Measurements from ENCODE around the gene HOXB5.

HOXB5 gene

DNA sequence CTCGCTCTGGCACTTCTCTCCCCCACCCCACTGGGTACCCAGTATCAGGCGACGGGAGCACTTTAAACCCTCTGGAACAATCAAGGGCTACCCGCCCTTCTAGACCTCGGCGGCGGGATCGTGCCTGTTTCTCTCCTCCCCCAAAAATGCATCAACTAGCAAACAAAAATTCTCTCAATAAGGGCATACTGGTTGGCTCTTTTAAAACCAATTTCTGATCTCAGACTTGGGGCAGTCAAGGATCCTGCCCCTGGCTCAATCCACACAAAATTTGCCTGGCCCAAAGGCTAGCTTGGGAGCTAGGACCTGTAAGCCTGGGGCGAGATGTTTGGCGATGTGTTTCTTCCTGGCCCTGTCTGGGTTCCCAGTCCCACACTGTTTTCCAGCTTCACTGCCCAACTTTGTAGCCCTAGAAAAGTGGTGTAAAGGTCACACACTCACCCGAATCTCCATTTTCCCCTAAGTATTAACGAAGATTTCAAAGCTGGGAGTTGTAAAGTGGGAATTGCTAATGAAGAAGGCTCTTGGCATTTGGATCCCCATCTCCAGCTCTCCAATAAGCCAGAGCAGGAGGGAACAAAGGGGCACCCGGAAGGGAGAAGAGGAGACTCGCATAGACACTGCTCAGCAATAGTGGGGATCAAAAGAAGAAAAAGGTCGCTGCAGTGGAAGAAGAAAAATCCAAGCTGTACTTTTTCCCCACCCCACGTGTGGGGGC lies 34.3 kb downstream of the HOXB5 start:
- ATAC-seq, result no peak
- TF ChIP-seq, protein P1, sequence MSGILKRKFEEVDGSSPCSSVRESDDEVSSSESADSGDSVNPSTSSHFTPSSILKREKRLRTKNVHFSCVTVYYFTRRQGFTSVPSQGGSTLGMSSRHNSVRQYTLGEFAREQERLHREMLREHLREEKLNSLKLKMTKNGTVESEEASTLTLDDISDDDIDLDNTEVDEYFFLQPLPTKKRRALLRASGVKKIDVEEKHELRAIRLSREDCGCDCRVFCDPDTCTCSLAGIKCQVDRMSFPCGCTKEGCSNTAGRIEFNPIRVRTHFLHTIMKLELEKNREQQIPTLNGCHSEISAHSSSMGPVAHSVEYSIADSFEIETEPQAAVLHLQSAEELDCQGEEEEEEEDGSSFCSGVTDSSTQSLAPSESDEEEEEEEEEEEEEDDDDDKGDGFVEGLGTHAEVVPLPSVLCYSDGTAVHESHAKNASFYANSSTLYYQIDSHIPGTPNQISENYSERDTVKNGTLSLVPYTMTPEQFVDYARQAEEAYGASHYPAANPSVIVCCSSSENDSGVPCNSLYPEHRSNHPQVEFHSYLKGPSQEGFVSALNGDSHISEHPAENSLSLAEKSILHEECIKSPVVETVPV (CRISPR knock-in tag; IDR thresholded peaks at IDR 0.05), result no peak
- TF ChIP-seq ZNF565 (CRISPR knock-in tag; conservative IDR thresholded peaks at IDR 0.05; ENCODE audit: low read depth) (no peak), ISL1 (CRISPR knock-in tag; IDR thresholded peaks at IDR 0.05) (no peak), ARNTL (CRISPR knock-in tag; IDR thresholded peaks at IDR 0.05; ENCODE audit: borderline replicate concordance, low read depth) (no peak), PPARA (CRISPR knock-in tag; IDR thresholded peaks at IDR 0.05; ENCODE audit: borderline replicate concordance) (no peak), ZNF8 (CRISPR knock-in tag; IDR thresholded peaks at IDR 0.05) (no peak)

DNA sequence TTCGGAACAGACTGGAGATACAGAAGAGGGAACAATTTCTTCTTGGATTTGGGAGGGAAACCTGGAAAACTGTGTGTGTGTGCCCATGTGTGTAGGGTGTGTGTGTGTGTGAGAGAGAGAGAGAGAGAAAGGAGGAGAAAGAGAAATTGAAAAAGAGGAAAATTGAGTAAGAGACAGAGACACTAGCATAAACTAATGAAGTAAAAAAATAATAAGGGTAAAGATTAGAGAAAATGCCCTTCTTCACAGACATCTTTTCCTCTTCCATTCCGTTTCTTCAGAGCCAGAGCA lies 34.8 kb downstream of the HOXB5 start:
- no peak for TF ChIP-seq ZFP3 (CRISPR knock-in tag; IDR thresholded peaks at IDR 0.05)
- TF ChIP-seq RARB (CRISPR knock-in tag; IDR thresholded peaks at IDR 0.05), result no peak
- TF ChIP-seq, protein P2, sequence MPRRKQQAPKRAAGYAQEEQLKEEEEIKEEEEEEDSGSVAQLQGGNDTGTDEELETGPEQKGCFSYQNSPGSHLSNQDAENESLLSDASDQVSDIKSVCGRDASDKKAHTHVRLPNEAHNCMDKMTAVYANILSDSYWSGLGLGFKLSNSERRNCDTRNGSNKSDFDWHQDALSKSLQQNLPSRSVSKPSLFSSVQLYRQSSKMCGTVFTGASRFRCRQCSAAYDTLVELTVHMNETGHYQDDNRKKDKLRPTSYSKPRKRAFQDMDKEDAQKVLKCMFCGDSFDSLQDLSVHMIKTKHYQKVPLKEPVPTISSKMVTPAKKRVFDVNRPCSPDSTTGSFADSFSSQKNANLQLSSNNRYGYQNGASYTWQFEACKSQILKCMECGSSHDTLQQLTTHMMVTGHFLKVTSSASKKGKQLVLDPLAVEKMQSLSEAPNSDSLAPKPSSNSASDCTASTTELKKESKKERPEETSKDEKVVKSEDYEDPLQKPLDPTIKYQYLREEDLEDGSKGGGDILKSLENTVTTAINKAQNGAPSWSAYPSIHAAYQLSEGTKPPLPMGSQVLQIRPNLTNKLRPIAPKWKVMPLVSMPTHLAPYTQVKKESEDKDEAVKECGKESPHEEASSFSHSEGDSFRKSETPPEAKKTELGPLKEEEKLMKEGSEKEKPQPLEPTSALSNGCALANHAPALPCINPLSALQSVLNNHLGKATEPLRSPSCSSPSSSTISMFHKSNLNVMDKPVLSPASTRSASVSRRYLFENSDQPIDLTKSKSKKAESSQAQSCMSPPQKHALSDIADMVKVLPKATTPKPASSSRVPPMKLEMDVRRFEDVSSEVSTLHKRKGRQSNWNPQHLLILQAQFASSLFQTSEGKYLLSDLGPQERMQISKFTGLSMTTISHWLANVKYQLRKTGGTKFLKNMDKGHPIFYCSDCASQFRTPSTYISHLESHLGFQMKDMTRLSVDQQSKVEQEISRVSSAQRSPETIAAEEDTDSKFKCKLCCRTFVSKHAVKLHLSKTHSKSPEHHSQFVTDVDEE (CRISPR knock-in tag; IDR thresholded peaks at IDR 0.05), result no peak
- no peak for TF ChIP-seq ZC3H10 (CRISPR knock-in tag; IDR thresholded peaks at IDR 0.05)
- TF ChIP-seq TCF4 (CRISPR knock-in tag; IDR thresholded peaks at IDR 0.05; ENCODE audit: borderline replicate concordance), result no peak
- no peak for TF ChIP-seq GLIS3 (CRISPR knock-in tag; IDR thresholded peaks at IDR 0.05)
- ATAC-seq, result no peak

DNA sequence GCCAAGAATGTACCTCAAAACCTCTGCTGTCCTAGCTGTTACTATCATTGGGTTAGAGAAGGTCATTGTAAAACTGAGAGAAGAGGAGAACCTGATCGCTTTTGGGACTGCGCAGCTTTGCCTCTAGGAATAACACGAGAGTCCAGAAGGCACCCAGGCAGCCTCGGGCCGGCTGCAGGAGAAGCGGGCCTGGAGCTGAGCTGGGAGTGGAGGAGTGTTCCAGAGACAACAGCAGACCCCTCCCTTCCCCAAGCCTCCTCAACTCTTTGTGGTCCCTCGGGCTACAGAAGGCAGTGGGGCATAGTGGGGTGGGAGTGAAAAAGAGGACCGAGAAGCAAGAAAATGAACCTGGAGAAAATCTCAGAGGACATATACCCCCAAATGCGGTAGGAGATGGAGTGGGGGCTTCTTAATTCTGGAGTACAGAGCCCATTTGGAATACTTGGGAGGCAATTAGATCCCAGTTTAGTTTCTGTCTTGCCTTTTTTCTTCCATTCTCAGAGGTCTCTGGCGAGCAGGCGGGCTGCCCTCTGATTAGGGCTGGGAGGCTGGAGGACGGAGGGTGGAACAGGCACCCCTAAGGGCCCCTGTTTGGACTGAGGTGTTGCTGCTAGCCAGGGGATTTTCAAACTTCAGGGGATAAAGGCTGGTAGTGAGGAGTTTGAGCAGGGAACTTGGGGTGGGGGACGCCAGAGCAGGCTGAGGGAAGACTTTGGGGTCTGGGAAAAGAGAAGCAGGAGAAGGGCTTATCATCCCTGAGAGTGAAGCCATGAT lies 35.3 kb downstream of the HOXB5 start:
- TF ChIP-seq PPARA (CRISPR knock-in tag; IDR thresholded peaks at IDR 0.05; ENCODE audit: borderline replicate concordance) (no peak), TOX (CRISPR knock-in tag; IDR thresholded peaks at IDR 0.05; ENCODE audit: borderline replicate concordance) (no peak), ZNF70 (CRISPR knock-in tag; IDR thresholded peaks at IDR 0.05) (no peak), SNAI2 (CRISPR knock-in tag; IDR thresholded peaks at IDR 0.05) (no peak), TCF4 (CRISPR knock-in tag; IDR thresholded peaks at IDR 0.05; ENCODE audit: borderline replicate concordance) (no peak), ESRRG (CRISPR knock-in tag; IDR thresholded peaks at IDR 0.05) (no peak), ZFP3 (CRISPR knock-in tag; IDR thresholded peaks at IDR 0.05) (no peak), ZNF565 (CRISPR knock-in tag; conservative IDR thresholded peaks at IDR 0.05; ENCODE audit: low read depth) (no peak), ZFP30 (CRISPR knock-in tag; IDR thresholded peaks at IDR 0.05) (no peak), ISL1 (CRISPR knock-in tag; IDR thresholded peaks at IDR 0.05) (no peak)
- TF ChIP-seq, protein P2 (CRISPR knock-in tag; IDR thresholded peaks at IDR 0.05), result no peak
- TF ChIP-seq, protein P3, sequence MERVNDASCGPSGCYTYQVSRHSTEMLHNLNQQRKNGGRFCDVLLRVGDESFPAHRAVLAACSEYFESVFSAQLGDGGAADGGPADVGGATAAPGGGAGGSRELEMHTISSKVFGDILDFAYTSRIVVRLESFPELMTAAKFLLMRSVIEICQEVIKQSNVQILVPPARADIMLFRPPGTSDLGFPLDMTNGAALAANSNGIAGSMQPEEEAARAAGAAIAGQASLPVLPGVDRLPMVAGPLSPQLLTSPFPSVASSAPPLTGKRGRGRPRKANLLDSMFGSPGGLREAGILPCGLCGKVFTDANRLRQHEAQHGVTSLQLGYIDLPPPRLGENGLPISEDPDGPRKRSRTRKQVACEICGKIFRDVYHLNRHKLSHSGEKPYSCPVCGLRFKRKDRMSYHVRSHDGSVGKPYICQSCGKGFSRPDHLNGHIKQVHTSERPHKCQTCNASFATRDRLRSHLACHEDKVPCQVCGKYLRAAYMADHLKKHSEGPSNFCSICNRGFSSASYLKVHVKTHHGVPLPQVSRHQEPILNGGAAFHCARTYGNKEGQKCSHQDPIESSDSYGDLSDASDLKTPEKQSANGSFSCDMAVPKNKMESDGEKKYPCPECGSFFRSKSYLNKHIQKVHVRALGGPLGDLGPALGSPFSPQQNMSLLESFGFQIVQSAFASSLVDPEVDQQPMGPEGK (CRISPR knock-in tag; IDR thresholded peaks at IDR 0.05; ENCODE audit: borderline replicate concordance), result no peak
- TF ChIP-seq, protein P4, sequence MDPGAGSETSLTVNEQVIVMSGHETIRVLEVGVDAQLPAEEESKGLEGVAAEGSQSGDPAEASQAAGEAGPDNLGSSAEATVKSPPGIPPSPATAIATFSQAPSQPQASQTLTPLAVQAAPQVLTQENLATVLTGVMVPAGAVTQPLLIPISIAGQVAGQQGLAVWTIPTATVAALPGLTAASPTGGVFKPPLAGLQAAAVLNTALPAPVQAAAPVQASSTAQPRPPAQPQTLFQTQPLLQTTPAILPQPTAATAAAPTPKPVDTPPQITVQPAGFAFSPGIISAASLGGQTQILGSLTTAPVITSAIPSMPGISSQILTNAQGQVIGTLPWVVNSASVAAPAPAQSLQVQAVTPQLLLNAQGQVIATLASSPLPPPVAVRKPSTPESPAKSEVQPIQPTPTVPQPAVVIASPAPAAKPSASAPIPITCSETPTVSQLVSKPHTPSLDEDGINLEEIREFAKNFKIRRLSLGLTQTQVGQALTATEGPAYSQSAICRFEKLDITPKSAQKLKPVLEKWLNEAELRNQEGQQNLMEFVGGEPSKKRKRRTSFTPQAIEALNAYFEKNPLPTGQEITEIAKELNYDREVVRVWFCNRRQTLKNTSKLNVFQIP (CRISPR knock-in tag; IDR thresholded peaks at IDR 0.05; ENCODE audit: borderline replicate concordance, low read depth), result no peak
- ATAC-seq, result no peak
